Renal pelvis (tissue), 4 donors: ENCODE data around the gene SLC25A23. TPM values are rescaled to one million over a fixed set of nuclear protein-coding genes. Genes with fewer than 3 reads are reported as not detected.

Source experiments
- DNase-seq: peaks from one replicate; pipeline ENCODE4 v3.0.0-alpha.2; 2013
- polyA plus RNA-seq, 3 donors: library from polyadenylated mRNA; unstranded; fragments of 120-200 nt; gene quantifications; one replicate each; pipeline ENCODE4 v1.2.1, GENCODE V29; 2013; ENCODE audit not compliant: insufficient read length in 3 of 3

The SLC25A23 gene
- polyA plus RNA-seq, 3 donors: 77.7 to 84.1 (median 80.4) TPM

DNA sequence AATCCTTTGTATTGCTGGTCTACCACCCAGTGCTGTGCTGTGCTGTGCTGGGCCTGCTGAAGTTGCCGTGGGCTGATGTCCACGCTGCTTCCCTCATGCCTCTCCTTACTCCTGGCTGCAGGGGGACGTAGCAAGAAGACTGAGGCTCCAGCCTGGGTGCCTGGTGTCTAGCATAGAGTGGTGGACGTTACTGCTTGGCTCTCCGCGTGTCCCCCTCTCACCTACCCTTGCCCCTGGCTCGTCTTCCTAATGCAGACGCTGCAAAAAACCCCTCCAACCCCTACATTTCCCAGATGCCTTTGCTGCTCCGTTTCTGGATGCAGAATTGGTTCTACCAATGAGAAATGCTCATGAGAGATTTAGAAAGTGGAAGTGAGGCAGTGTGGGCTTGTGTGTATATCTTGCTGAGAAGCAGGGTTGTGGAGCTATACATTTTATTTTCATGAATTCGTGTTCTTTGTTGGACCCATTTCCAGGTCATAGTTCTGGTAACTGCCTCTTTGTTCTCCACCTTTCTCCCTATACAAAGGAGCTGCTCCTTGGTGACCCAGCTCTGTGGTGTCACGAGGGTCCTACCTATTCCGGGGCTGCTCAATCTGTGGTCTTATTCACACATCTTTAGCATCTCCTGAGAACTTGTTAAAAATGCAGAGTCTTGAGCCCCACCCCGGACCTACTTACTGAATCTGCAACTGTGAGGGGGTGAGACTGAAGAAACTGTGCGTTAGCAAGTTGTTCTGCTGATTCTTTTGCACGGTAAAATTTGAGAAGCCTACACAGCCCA is 29.9 kb upstream of the SLC25A23 start:
- no peak for DNase-seq

DNA sequence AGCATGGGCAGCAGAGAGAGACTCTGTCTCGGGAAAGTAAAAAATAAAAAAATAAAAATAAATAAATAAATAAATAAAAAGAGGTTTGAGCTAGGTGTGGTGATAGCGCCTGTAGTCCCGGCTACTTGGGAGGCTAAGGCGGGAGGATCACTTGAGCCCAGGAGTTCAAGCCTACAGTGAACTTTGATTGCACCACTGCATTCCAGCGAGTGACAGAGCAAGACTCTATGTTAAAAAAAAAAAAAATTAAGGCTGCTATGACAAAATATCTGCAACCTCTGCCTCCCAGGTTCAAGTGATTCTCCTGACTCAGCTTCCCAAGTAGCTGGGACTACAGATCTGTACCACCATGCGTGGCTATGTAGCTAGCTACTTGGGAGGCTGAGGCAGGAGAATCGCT is 25.2 kb upstream of the SLC25A23 start:
- no peak for DNase-seq

DNA sequence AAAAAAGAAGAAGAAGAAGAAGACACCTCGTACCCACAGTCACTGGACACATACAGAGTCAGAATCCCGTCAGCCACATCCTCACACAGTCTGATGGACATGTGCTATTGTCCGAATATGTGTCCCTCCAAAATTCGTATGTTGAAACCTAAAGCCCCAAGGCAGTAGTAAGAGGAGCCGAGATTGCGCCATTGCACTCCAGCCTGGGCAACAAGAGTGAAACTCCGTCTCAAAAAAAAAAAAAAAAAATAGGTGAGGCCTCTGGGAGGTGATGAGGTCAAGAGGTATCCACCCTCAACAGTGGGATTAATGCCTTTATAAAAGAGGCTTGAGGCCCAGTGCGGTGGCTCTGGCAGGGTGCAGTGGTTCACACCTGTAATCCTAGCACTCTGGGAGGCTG is 24.6 kb upstream of the SLC25A23 start:
- DNase-seq: no peak

DNA sequence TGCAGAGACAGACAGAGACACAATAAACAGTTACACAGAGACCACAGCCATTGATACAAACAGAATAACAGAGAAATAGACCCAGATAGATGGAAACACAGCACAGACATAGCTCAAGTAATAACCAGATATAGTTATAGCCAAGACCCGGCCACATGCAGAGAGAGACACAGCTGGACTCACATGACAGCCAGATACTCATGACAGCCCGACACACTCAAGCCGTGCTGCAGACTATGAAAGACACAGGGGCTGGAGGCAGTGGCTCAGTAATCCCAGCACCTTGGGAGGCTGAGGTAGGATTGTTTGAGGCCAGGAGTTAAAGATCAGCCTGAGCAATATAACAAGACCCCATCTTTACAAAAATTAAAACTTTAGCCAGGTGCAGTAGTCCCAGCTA is 23.6 kb upstream of the SLC25A23 start:
- no peak for DNase-seq

DNA sequence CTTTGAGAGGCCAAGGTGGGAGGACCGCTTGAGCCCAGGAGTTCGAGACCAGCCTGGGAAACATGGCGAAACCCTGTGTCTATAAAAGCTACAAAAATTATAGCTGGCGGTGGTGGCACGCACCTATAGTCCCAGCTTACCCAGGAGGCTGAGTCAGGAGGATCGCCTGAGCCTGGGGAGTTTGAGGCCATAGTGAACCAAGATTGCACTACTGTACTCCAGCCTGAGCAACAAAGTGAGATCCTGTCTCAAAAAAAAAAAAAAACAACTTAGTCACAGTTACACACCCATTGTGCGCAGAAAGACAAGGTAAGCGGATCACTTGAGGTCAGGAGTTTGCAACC is 22.7 kb upstream of the SLC25A23 start:
- DNase-seq: no peak

DNA sequence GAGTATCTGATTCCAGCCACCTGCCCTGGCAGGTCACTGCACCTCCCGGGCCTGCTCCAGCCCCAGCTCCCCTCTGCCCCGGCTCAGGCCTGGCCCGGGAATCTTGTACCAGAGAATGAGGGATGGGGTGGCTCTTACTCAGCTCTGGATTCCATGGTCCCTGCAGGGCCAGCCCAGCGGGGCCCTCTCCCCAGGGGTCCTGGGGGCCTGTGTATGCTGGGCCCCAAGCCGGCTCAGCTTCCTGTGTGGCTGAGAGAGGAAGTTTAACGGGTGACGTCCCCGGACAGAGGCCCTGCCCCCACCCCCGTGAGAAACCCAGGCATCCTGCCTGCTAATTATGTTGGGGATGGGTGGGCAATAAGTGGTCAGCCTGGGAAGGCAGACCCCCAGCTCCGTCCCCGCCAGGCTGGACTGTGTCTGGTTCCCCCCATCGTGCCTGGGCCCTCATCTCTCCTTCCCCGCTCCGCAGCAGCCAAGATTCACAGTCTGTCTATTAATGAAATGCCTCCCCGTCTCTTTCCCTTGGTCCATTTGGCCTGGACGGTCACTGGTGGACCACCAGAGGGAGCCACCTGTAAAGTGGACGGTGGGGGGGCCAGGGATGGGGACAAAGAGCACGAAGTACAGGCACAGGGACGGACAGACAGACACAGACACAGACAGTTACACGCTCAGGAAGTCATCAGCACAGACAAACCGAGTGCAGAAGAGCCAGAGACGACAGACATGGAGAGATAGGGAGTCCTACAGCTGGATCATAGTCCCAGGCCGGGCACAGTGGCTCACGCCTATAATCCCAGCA is 22.1 kb upstream of the SLC25A23 start, which contains the start of gene DENND1C:
Gene DENND1C, minus strand, starts transcription at position 247 of the 802 bp plus-strand sequence. Its CDS starts 92 bp downstream, at position 155.
- DNase-seq: no peak

DNA sequence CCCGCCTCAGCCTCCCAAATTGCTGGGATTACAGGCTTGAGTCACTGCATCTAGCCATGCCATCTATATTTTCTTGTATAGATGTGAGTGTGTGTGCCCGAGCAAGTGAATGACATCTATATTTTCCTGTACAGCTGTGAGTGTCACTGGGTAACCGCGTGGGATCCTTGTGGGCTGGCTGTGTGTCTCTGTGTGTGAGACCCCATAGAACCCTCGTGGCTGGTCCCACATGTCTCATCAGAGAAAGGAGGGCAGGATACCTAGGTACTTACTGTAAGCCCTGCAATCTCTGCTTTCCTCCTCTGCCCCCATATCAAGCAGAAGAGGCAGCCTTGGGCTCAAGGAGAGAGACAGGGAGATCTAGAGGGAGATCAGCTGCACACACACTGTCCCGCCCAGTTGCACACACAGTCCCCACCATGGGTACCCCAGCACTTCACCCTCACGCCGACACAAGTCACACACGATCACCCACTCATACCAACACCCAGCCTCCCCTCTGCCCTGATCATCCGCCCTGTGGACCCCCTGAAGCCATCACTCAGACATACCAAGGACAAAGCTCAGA is 21.3 kb upstream of the SLC25A23 start:
- DNase-seq: no peak

DNA sequence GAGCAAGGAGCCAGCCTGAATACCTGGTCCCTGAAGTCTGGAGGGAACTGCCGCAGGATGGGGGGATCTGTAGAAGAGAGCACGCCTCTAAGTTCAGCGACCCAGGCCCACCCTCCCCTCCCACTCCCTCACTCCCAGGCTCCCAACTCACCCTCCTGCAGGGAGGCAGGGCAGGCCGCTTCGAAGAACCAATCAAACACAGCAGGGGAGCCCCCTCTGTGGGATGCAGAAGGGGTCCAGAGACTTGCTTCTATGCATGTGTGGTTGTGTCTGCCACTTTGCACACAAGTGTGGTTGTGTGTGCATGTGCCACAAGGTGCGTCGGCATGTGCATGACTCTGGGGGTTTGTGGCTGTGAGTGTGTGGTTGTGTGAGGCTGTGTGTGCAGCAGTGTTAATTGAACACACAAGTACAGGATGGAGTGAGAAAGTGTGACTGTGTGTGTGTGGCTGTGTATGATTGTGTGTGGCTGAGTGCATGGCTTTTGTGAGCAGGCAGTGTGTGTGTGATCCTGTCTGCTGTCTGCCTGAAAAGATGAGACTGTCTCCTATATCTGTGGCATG is 20.3 kb upstream of the SLC25A23 start:
- no peak for DNase-seq

DNA sequence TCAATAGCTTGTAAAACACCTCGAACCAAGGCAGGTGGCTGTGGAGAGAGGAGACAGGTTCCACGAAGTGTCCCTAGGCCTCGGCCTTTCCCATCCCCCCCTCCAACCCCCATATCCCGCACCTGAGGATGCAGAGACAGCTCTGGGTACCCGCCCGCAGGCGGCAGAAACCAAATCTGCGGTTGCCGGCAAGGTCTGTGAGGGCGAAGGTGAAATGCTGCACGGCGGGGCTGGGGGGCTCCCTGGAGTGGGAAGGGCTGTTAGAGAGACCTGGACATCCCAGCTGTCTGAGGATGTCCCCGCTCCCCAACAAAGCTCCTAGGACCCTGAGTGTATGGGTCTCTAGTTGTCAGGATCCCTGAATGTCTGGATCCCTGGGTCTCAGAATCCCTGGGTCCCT is 19.2 kb upstream of the SLC25A23 start:
- DNase-seq: no peak

DNA sequence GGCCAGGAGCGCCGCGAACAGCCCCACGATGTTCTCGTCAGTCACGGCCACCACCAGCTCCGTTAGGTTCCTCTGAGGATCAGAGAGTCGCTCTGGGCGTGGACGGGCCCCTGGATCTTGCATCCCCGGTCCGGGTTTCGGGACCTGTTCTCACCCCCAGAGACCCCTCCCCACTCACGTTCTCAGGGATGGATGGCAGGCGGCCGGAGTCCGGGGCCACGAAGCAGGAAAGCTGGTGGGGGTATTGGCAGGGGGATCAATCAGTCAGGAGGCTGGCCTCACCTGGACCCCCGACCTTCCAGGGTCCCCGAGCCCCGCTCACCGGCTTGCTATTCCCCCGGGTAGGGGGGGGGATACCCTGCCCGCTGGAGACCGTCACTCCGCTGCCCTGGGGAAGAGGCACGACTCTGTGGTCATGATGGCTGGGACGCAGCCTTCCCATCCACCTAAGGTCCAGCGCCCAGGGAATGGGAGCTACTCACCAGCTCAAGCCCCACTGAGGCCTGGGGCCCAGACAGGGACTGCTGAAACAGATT is 17.4 kb upstream of the SLC25A23 start:
- DNase-seq: no peak

DNA sequence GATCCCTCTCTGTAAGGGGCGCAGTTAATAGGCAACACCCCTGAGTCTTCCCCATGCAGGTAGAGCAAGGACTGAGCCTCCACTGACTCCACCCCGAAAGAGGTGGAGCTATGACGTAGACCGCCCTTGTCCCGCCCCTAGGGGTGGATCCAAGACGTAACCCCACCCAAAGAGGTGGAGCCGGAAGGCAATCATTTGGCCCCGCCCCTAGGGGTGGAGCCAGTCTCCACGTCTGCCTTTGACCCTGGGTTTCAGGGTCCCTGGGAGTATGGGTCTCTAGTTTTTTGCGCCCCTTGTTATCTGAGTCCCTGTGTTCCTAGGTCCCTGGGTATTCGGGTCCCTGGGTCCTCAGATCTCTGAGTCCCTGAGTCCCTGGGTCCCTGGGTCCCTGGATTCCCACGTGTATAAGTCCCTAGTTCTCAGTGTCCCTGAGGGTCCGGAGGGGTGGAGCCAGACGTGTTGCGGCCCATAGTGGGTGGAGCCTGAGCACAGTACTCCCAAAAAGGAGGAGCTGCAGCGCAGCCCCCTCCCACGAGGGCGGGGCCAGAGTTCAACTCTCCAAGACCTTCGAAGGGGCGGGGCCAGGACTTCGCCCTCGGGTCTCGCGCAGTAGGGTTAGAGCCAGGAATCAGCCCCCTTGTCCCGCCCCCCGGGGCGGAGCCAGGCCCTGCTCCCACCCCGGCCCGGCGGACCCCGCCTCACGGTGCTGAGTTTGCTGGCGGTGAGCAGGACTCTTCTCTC is 16.7 kb upstream of the SLC25A23 start:
- DNase-seq: peak; percentile 83

DNA sequence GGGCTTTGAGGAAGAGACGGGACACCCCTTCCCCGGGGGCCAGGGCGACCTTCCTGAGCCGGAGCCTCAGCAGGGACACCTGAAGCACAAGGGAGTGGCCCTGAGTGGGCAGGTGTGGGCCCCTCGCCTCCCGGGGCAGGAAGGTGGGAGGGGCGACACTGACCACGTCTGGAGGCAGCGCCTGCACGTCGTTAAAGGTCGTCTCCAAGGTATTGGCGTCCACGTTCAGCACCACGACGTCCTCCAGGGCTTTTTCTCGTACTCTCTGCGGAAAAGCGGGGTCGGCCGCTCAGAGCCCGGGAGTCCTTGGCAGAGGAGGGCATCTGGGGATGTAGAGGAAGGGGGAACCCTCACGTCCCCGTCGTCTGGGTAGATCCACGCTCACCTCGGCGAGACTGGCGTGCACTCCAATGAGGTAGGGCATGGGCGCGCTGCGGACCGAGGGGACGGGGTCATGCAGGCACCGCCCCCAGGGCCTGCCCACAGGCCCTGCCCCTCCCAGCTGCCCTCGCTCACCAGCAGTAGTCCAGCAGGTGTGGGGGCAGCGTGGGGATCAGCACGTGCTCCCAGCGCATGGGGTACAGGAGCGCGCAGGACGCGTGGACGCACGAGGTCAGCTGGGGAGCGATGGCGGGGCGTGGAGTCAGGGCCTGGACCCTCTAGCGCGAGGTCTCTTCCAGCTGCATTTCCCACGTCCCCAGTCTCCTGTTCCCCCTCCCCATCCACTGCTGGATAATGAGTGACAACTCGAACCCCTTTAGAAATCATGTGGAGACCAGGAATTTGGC is 15.9 kb upstream of the SLC25A23 start:
- DNase-seq: no peak

DNA sequence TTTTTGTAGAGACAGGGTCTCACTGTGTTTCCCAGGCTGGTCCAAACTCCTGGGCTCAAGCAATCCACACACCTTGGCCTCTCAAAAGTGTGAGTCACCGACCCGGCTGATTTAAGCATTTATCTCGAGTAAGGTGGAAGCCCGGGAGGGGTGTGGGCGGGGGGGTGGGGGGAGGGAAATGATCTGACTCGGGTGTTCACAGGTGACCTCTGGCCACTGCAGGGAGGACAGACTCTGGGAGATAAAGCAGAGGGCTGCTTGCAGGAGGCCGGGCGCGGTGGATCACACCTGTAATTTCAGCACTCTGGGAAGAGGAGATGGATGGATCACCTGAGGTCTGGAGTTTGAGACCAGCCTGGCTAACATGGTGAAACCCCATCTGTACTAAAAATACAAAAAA is 14.1 kb upstream of the SLC25A23 start:
- no peak for DNase-seq

DNA sequence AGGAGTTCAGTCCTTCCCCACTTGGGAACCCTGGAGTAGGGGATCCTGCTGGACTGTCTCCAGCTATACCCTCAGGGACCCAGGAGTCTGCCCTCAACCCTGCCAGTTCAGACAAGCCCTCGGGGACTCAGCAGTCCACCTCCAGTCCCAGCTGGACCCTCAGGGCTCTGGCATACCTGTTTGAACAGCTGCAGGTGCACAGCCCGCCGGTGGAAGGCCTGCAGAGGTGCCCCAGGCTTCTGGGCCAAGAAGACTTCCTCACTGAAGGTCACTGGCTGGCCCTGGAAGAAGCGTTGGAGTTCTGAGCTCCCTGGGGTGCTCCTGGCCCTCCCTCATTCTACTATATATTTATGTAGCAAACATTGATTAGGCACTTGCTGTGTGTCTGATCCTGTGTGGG is 13.1 kb upstream of the SLC25A23 start:
- no peak for DNase-seq

DNA sequence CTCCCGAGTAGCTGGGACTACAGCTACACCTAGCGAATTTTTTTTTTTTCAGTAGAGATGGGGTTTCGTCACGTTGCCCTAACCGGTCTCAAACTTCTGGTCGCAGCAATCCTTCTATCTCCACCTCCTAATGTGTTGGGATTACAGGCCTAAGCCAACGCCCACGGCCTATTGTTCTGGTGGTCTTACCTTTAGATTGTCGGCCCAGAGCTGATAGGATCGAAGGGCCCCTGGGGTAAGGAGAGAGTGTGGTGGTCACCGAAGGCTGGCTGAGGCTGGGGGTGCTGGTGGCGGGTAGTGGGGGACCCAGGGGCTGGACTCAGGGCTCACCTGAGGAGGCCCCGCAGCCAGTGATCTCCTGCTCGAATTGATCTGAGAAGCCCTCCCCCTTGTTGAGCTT is 11.5 kb upstream of the SLC25A23 start:
- no peak for DNase-seq

DNA sequence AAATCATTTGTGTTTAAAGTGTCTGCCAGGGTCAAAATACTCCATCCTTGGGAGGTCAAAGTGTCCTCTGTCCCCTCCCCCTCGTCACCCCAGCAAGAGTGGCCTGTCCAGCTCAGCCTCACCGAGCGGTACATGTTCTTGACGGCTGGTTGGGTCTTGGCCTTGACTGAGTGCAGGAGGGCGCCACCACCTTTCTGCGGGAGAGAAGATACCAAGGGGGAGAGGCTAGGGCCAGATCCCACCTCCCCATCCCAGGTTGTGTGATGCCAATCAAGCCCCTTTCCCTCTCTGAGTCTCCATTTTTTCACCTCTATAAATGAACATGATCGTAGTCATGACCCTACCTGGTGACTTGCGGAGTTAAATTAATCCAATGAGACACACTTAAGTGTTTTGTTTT is 10.6 kb upstream of the SLC25A23 start:
- no peak for DNase-seq

DNA sequence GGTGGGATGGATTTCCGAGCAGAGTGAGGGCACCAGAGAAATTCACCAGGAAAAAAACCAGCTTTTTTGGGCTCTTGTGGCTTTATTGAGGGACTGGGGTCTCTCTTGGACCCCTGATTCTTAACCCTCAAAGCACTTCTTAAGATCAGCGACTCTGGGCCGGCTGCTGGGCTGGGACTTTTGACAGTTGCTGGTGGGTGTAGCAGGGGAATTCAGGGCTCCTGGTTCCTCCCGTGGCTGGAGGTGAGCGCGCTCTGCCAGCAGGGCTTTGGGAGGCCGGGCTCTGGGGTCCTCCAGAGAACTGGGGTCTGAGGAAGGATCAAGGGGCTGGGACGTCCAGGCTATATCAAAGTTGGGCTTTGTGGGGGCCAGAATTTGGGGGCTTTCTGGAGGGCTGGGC is 7.8 kb upstream of the SLC25A23 start:
- DNase-seq: no peak

DNA sequence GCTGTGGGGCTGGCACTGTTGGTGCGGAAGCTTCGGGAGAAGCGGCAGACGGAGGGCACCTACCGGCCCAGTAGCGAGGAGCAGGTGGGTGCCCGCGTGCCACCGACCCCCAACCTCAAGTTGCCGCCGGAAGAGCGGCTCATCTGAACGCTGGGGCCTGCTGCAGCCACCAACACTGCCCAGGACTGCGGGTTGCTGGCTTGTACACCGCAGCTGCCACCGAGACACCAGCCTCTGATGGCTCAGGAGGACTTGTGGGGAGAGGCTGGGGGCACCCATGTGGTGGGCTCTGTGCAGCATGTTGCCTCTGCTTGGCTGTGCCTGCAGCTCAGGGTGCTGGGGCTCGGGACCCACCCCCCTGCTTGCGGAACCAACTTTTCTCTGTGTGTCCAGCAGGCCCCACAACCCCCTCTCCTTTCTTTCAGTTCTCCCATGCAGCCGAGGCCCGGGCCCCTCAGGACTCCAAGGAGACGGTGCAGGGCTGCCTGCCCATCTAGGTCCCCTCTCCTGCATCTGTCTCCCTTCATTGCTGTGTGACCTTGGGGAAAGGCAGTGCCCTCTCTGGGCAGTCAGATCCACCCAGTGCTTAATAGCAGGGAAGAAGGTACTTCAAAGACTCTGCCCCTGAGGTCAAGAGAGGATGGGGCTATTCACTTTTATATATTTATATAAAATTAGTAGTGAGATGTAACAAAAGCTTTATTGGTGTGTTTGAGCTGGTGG is 7.1 kb upstream of the SLC25A23 start:
- no peak for DNase-seq

DNA sequence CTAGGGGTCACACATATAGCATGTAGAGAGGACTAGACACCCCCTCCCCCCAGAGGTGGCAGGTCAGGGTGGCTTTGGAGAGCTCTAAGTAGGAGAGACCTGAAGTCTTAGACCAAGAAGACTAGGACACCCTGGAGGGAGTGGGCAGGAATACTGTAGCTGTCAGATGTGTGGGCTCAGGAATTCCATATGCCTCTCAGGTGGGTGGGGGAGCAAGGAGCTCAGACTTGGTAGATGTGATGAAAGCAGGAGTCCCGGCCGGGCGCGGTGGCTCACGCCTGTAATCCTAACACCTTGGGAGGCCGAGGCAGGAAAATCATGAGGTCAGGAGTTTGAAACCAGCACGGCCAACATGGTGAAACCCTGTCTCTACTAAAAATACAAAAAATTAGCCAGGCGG is 6.1 kb upstream of the SLC25A23 start:
- DNase-seq: no peak

DNA sequence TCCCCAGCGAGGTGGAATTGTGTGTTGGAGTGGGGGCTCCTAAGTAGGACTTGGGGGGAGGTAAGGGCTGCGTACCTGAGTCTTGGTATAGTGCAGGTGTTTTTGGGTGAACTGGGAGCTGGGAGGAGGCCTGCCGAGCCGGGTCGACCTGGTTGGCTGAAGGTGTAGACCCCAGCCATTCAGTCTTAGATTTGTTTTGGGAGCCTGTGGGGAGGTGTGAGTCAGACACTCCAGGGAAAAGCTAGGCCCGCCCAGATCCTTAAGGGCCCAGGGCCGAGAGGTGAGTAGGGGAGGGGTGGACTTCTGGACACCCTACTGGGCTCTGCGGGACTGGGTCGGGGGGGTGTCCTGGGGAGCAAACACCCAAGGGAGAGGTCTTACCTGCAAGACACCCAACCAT is 5.4 kb upstream of the SLC25A23 start:
- DNase-seq: no peak
